Stomach smooth muscle (tissue), 2 donors: ENCODE measurements around the gene TIMM17B.
"Not testable (repeated sequence)": the region's sequence is repeated elsewhere in the genome, so short reads cannot be mapped to it uniquely, and the experiment has no call there.

ENCODE experiments used
- H3K27ac ChIP-seq: one replicate; pipeline ENCODE4 v1.7.0; 2013; ENCODE audit warnings: mild to moderate bottlenecking, low read length, inconsistent platforms
- H3K27me3 ChIP-seq, 2 donors: one replicate each; pipeline ENCODE4 v1.7.0; 2013; ENCODE audit warnings: low read length in 2 of 2; ENCODE audit not compliant: insufficient read depth in 2 of 2, control insufficient read depth in 1 of 2
- H3K36me3 ChIP-seq, 2 donors: one replicate each; pipeline ENCODE4 v1.7.0; 2013; ENCODE audit warnings: low read length in 2 of 2; ENCODE audit not compliant: control insufficient read depth in 2 of 2, insufficient read depth in 2 of 2
- H3K4me1 ChIP-seq: one replicate; pipeline ENCODE4 v1.7.0; 2013; ENCODE audit warnings: low read length; ENCODE audit not compliant: control insufficient read depth, insufficient read depth
- H3K4me3 ChIP-seq, 2 donors: one replicate each; pipeline ENCODE4 v1.7.0; 2013; ENCODE audit warnings: low read length in 2 of 2
- H3K9ac ChIP-seq, 2 donors: one replicate each; pipeline ENCODE4 v1.7.0; 2013; ENCODE audit warnings: low read length in 2 of 2, mild to moderate bottlenecking in 1 of 2
- H3K9me3 ChIP-seq, 2 donors: one replicate each; pipeline ENCODE4 v1.7.0; 2013; ENCODE audit warnings: low read length in 2 of 2; ENCODE audit not compliant: control insufficient read depth in 2 of 2
- donor health status: healthy.
- donor health status: Pancreatic carcinoma.

Gene TIMM17B

DNA sequence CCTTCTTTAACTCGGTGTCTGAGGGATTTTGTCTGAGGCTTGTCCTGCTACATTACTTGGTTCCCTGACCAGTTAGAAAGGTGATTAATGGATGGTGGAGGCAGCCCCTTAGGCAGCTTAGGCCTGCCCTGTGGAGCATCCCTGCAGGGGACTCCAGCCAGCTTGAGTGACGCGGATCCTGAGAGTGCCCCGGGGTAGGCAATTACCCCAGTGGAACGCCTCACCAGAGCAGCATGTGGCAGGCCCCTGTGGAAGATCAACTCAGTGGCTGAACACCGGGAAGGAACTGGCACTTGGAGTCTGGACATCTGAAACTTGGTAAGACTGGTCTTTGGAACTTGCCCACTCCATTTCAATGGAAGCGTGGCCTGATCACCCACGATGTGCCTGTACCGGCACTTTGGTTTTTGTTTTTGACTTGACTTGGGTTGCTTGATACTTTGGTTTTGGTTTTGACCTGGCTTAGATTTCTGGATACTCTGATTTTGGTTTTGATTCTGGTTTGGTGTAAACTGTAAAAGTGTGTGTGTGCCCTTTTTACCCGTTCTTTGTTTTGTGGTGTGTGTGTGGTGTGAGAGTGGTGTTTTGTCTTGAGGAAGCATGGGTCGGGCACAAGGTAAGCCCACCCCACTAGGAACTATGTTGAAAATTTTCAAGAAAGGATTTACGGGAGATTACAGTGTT, 43.3 kb downstream of the TIMM17B start:
- not testable (repeated sequence) for H3K9me3 ChIP-seq, H3K4me1 ChIP-seq, H3K36me3 ChIP-seq, H3K4me3 ChIP-seq, H3K27me3 ChIP-seq, H3K27ac ChIP-seq, H3K9ac ChIP-seq

DNA sequence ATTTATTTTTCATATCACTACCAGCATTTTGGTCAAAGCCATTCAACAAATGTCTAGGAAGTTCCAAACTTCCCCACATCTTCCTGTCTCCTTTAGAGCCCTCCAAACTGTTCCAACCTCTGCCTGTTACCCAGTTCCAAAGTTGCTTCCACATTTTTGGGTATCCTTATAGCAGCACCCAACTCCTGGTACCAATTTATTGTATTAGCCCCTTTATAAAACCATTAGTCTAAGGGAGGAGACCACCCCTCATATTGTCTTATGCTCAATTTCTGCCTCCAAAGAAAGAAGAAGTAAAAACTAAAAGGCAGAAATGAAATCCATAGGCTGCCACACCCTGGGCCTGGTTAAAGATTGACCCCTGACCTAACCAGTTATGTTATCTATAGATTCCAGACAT, 44.1 kb downstream of the TIMM17B start:
- not testable (repeated sequence) for H3K36me3 ChIP-seq, H3K9ac ChIP-seq, H3K27ac ChIP-seq, H3K27me3 ChIP-seq, H3K4me3 ChIP-seq, H3K4me1 ChIP-seq, H3K9me3 ChIP-seq

DNA sequence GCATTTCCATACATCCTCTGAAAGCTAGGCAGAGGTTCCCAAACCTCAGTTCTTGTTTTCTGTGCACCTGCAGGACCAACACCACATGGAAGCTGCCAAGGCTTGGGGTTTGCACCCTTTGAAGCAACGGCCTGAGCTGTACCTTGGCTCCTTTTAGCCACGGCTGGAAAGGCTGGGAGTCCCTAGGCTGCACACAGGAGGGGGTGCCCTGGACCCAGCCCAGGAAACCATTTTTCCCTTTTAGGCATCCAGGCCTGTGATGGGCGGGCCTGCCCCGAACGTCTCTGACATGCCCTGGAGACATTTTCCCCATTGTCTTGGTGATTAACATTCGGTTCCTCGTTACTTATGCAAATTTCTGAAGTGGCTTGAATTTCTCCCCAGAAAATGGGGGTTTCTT, 44.7 kb downstream of the TIMM17B start:
- H3K4me3 ChIP-seq: no peak overlapping the region
- H3K4me1 ChIP-seq: no peaks in the 10 kb centered on the region
- no peaks in the 10 kb centered on the region for H3K9me3 ChIP-seq
- no peak overlapping the region for H3K9ac ChIP-seq
- no peak overlapping the region for H3K27ac ChIP-seq
- H3K27me3 ChIP-seq: peaks cover 0 to 3% of the 10 kb centered on the region in 2 donors
- no peaks in the 10 kb centered on the region for H3K36me3 ChIP-seq

DNA sequence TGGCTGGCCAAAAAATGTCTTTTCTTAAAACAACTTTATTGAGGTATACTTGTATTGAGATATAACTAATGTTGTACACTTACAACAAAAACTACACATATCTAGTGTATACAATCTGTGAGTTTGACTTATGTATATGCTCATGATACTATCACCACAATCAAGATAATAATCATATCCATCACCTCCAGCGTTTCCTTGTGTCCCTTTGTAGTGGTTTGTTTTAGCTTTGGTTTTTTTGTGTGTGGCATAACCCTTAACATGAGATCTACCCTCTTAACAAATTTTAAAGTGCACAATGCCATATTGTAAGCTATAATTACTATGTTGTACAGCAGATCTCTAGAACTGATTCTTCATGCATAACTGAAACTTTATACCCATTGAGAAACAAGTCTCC, 48.7 kb downstream of the TIMM17B start:
- Histone ChIP-seq H3K4me3 (no peak overlapping the region), H3K9ac (no peak overlapping the region), H3K27me3 (peaks cover 0 to 8% of the 10 kb centered on the region in 2 donors)

More for the DNA sequence above, 48.7 kb downstream of the TIMM17B start:
- H3K36me3 ChIP-seq: no peaks in the 10 kb centered on the region
- no peak overlapping the region for H3K27ac ChIP-seq
- no peaks in the 10 kb centered on the region for H3K4me1 ChIP-seq
- H3K9me3 ChIP-seq: no peaks in the 10 kb centered on the region
